Measurements from ENCODE around the gene SLC37A2. TPM values are rescaled to one million over a fixed set of nuclear protein-coding genes. Genes with fewer than 3 reads are reported as not detected.

Gene SLC37A2
- total and polyA plus RNA-seq, 2 of the 13 experiments (the other 11 are each of a cell fraction or from before 2014, with no cell fraction given), result 4.6 to 7.1 TPM

DNA sequence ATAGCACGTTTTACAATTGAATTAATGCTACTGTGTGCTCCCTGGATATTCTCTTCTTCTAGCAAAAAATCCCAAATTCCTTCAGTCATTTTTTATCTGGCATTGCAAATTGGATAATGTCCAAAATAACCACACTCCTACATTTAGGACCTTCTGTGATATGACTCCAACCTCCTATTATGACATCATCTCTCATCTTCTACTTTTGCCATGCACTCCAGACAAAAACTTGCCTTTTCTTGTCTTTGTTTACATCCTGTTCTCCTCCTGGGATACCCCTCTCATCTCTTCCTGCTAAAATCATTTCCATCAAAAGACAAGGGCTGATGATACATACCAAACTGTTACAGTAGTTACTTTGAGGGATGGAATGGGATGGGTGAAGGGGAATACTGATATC is 69.0 kb downstream of the SLC37A2 start:
- BruUV-seq (replicated peaks), result no TSS peak
- FAIRE-seq, result no peak
- CTCF ChIA-PET (ENCODE audit: low intra/inter-chr PET ratio, low total read pairs), result no interaction called here

DNA sequence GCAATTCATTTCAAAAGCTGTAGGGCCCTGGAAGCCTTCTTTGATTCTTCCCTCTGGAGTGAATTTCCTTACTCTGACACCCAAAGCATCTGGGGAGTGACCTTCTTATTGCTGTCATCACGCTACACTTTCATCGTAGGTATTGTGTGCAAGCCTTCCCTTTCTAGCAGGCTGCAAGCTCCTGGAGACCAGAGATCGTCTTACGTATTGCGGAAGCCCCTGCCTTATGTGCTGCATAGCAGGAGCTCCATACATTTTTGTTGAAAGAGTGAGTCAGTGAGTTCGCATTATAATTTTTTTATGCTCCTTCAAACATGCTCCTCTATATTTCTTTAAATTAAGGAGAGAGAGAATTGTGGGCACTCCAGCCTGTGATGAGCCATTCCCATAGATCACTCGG is 69.5 kb downstream of the SLC37A2 start:
- intact Hi-C loops (cut with micrococcal nuclease; ENCODE audit: unreplicated experiment) (no loop called here), in situ Hi-C loops (cut with HindIII; ENCODE audit: extremely low pct_ligation_motif_present, low pct_unique_long_range_greater_than_20kb) (no loop called here)
- Histone ChIP-seq H2AFZ (ENCODE audit: low read length) (no peak overlapping the region), H3K4me2 (ENCODE audit: low read depth, low read length) (no peak overlapping the region), H3K27ac (ENCODE audit: extremely low read length, insufficient read depth, low read length) (no peak overlapping the region), H3K9ac (ENCODE audit: insufficient read depth, low read depth, low read length) (no peak overlapping the region), H3K9me3 (ENCODE audit: low read length) (no peaks in the 10 kb centered on the region), H3K36me3 (replicated peaks in 1 of 2; ENCODE audit: control insufficient read depth in 1 of 2, insufficient read depth in 2 of 2, low read length in 2 of 2) (no peaks in the 10 kb centered on the region), H3K79me2 (ENCODE audit: insufficient read depth, low read length) (no peaks in the 10 kb centered on the region), H3K27me3 (ENCODE audit: control insufficient read depth in 1 of 2, insufficient read depth in 2 of 2, low read length in 2 of 2) (peaks cover 3 to 37% of the 10 kb centered on the region in 2 experiments; a peak in 4 of 5 replicates), H3K4me3 (replicated peaks in 1 of 3; ENCODE audit: insufficient read depth in 1 of 3, low read depth in 2 of 3, low read length in 3 of 3) (no peak overlapping the region), H3K4me1 (ENCODE audit: insufficient read depth, low read length) (no peaks in the 10 kb centered on the region), H4K20me1 (ENCODE audit: insufficient read depth, low read length) (no peaks in the 10 kb centered on the region)
- DNase-seq (ENCODE audit: low spot score) (no peak), FAIRE-seq (no peak), ATAC-seq (no peak)
- WGBS (ENCODE audit: low lambda C conversion rate), result 45% methylated on average over 7 of the region's 7 CpGs
- POLR2A ChIA-PET, result no interaction called here
- CTCF ChIA-PET (ENCODE audit: low intra/inter-chr PET ratio, low total read pairs), result no interaction called here
- BruUV-seq (replicated peaks), result no TSS peak
- TF ChIP-seq, protein P1, sequence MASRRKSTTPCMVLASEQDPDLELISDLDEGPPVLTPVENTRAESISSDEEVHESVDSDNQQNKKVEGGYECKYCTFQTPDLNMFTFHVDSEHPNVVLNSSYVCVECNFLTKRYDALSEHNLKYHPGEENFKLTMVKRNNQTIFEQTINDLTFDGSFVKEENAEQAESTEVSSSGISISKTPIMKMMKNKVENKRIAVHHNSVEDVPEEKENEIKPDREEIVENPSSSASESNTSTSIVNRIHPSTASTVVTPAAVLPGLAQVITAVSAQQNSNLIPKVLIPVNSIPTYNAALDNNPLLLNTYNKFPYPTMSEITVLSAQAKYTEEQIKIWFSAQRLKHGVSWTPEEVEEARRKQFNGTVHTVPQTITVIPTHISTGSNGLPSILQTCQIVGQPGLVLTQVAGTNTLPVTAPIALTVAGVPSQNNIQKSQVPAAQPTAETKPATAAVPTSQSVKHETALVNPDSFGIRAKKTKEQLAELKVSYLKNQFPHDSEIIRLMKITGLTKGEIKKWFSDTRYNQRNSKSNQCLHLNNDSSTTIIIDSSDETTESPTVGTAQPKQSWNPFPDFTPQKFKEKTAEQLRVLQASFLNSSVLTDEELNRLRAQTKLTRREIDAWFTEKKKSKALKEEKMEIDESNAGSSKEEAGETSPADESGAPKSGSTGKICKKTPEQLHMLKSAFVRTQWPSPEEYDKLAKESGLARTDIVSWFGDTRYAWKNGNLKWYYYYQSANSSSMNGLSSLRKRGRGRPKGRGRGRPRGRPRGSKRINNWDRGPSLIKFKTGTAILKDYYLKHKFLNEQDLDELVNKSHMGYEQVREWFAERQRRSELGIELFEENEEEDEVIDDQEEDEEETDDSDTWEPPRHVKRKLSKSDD (CRISPR knock-in tag; IDR thresholded peaks at IDR 0.05; ENCODE audit: low read depth), result no peak
- TF ChIP-seq RXRA (CRISPR knock-in tag; IDR thresholded peaks at IDR 0.05) (no peak), TCF7 (IDR thresholded peaks at IDR 0.05; ENCODE audit: low read depth) (no peak), SOX6 (IDR thresholded peaks at IDR 0.05) (no peak), SOX6 (CRISPR knock-in tag; IDR thresholded peaks at IDR 0.05) (no peak), PAWR (CRISPR knock-in tag; IDR thresholded peaks at IDR 0.05; ENCODE audit: borderline replicate concordance) (no peak), ZNF547 (CRISPR knock-in tag; IDR thresholded peaks at IDR 0.05) (no peak), REXO4 (CRISPR knock-in tag; IDR thresholded peaks at IDR 0.05; ENCODE audit: borderline replicate concordance) (no peak), SATB2 (CRISPR knock-in tag; IDR thresholded peaks at IDR 0.05) (no peak), ZNF878 (CRISPR knock-in tag; IDR thresholded peaks at IDR 0.05) (no peak)
- TF ChIP-seq, protein P2, sequence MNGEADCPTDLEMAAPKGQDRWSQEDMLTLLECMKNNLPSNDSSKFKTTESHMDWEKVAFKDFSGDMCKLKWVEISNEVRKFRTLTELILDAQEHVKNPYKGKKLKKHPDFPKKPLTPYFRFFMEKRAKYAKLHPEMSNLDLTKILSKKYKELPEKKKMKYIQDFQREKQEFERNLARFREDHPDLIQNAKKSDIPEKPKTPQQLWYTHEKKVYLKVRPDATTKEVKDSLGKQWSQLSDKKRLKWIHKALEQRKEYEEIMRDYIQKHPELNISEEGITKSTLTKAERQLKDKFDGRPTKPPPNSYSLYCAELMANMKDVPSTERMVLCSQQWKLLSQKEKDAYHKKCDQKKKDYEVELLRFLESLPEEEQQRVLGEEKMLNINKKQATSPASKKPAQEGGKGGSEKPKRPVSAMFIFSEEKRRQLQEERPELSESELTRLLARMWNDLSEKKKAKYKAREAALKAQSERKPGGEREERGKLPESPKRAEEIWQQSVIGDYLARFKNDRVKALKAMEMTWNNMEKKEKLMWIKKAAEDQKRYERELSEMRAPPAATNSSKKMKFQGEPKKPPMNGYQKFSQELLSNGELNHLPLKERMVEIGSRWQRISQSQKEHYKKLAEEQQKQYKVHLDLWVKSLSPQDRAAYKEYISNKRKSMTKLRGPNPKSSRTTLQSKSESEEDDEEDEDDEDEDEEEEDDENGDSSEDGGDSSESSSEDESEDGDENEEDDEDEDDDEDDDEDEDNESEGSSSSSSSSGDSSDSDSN (CRISPR knock-in tag; IDR thresholded peaks at IDR 0.05), result no peak
- TF ChIP-seq, protein P3, sequence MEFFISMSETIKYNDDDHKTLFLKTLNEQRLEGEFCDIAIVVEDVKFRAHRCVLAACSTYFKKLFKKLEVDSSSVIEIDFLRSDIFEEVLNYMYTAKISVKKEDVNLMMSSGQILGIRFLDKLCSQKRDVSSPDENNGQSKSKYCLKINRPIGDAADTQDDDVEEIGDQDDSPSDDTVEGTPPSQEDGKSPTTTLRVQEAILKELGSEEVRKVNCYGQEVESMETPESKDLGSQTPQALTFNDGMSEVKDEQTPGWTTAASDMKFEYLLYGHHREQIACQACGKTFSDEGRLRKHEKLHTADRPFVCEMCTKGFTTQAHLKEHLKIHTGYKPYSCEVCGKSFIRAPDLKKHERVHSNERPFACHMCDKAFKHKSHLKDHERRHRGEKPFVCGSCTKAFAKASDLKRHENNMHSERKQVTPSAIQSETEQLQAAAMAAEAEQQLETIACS (CRISPR knock-in tag; IDR thresholded peaks at IDR 0.05), result no peak

More for the DNA sequence above, 69.0 kb downstream of the SLC37A2 start:
- Histone ChIP-seq H2AFZ (ENCODE audit: low read length) (no peak overlapping the region), H3K27ac (ENCODE audit: extremely low read length, insufficient read depth, low read length) (no peak overlapping the region), H3K4me3 (replicated peaks in 1 of 3; ENCODE audit: insufficient read depth in 1 of 3, low read depth in 2 of 3, low read length in 3 of 3) (no peak overlapping the region), H3K4me1 (ENCODE audit: insufficient read depth, low read length) (no peaks in the 10 kb centered on the region), H3K4me2 (ENCODE audit: low read depth, low read length) (no peak overlapping the region), H3K79me2 (ENCODE audit: insufficient read depth, low read length) (no peaks in the 10 kb centered on the region), H4K20me1 (ENCODE audit: insufficient read depth, low read length) (no peaks in the 10 kb centered on the region), H3K27me3 (ENCODE audit: control insufficient read depth in 1 of 2, insufficient read depth in 2 of 2, low read length in 2 of 2) (peaks cover 3 to 38% of the 10 kb centered on the region in 2 experiments; a peak in 4 of 5 replicates), H3K9me3 (ENCODE audit: low read length) (no peaks in the 10 kb centered on the region), H3K36me3 (replicated peaks in 1 of 2; ENCODE audit: control insufficient read depth in 1 of 2, insufficient read depth in 2 of 2, low read length in 2 of 2) (no peaks in the 10 kb centered on the region), H3K9ac (ENCODE audit: insufficient read depth, low read depth, low read length) (no peak overlapping the region)
- ATAC-seq (no peak), DNase-seq (ENCODE audit: low spot score) (no peak)
- in situ Hi-C loops (cut with HindIII; ENCODE audit: extremely low pct_ligation_motif_present, low pct_unique_long_range_greater_than_20kb), result no loop called here
- intact Hi-C loops (cut with micrococcal nuclease; ENCODE audit: unreplicated experiment), result no loop called here
- 3% methylated on average over 1 of the region's 1 CpG for WGBS (ENCODE audit: low lambda C conversion rate)
- POLR2A ChIA-PET, result no interaction called here
- TF ChIP-seq ZNF850 (CRISPR knock-in tag; conservative IDR thresholded peaks at IDR 0.05), result no peak
- TF ChIP-seq KLF11 (CRISPR knock-in tag; IDR thresholded peaks at IDR 0.05), result no peak
- TF ChIP-seq ATF7 (IDR thresholded peaks at IDR 0.05), result peak; percentile 89
- no peak for TF ChIP-seq ATF7 (CRISPR knock-in tag; IDR thresholded peaks at IDR 0.05)
- no peak for TF ChIP-seq PPARG (CRISPR knock-in tag; conservative IDR thresholded peaks at IDR 0.05)
